ENCODE data around the gene SP6. TPM values are rescaled to one million over a fixed set of nuclear protein-coding genes. Genes with fewer than 3 reads are reported as not detected.

Gene SP6
- 1 to 10 TPM in 1 of 8 experiments, under 1 TPM in 7; 0.11 to 1.1 (median 0.27) TPM for total RNA-seq

GRCh38 chr17:47850692-47851573, at the start of gene SP6:
Gene SP6 (minus strand): TSS chr17:47851163. CDS start chr17:47848429, 2,734 bp downstream.
- 0 to 73% (median 2%) methylated on average over 1 to 6 of the region's 71 CpGs; no CpG with 5 or more reads in 6 of the 10 experiments for WGBS, 10 experiments
- in situ Hi-C loops (cut with MboI; ENCODE audit: low pct_unique_long_range_greater_than_20kb in 2 of 9, low sequenced_read_pairs in 9 of 9, unreplicated experiment in 9 of 9), result no loop called here
- ATAC-seq (replicated peaks in 6 of 8), result peak; percentile 84 to 96 (median 94)
- H3K4me1 ChIP-seq (replicated peaks in 1 of 2), result peaks cover 3 to 6% of the 10 kb centered on the region in 2 donors
- no peak within 1 kb of the TSS for H3K27ac ChIP-seq
- peak within 1 kb of the TSS in 4 of 5 donors; percentile 11 to 25 (median 20) for H3K4me3 ChIP-seq

- no peak overlapping the region for H3K4me3 ChIP-seq
- in situ Hi-C loops (cut with MboI; ENCODE audit: low pct_unique_long_range_greater_than_20kb in 2 of 9, low sequenced_read_pairs in 9 of 9, unreplicated experiment in 9 of 9), result loop anchor here in 1 of 9 experiments (10.0 kb wide), 1 partner anchor 55 kb away; the partner anchor contains the start of gene SCRN2
- ATAC-seq (replicated peaks in 6 of 8), result no peak
- no peak overlapping the region for H3K27ac ChIP-seq
- 75 to 100% (median 94%) methylated on average over 1 to 5 of the region's 5 CpGs; no CpG with 5 or more reads in 4 of the 10 experiments for WGBS, 10 experiments
- H3K4me1 ChIP-seq (replicated peaks in 1 of 2), result peaks cover 8 to 9% of the 10 kb centered on the region in 2 donors
These were observed 48.7 kb upstream of the SP6 start for GRCh38 chr17:47899643-47900042.

- H3K27ac ChIP-seq, result no peak overlapping the region
- no peak overlapping the region for H3K4me3 ChIP-seq
- peaks cover 8 to 10% of the 10 kb centered on the region in 2 donors for H3K4me1 ChIP-seq (replicated peaks in 1 of 2)
- ATAC-seq (replicated peaks in 6 of 8), result no peak
- in situ Hi-C loops (cut with MboI; ENCODE audit: low pct_unique_long_range_greater_than_20kb in 2 of 9, low sequenced_read_pairs in 9 of 9, unreplicated experiment in 9 of 9), result loop anchor here in 1 of 9 experiments (10.0 kb wide), 1 partner anchor 53 kb away; the partner anchor contains the start of gene SCRN2
These were observed 47.3 kb upstream of the SP6 start for GRCh38 chr17:47898241-47898640.

- H3K4me1 ChIP-seq (replicated peaks in 1 of 2), result peaks cover 8 to 10% of the 10 kb centered on the region in 2 donors
- in situ Hi-C loops (cut with MboI; ENCODE audit: low pct_unique_long_range_greater_than_20kb in 2 of 9, low sequenced_read_pairs in 9 of 9, unreplicated experiment in 9 of 9), result loop anchor here in 1 of 9 experiments (10.0 kb wide), 1 partner anchor 53 kb away; the partner anchor contains the start of gene SCRN2
- ATAC-seq (replicated peaks in 6 of 8), result no peak
- WGBS, 10 experiments, result 73 to 100% (median 81%) methylated on average over 2 to 5 of the region's 5 CpGs
- peak overlapping the region in 1 of 5 donors; percentile 90 for H3K4me3 ChIP-seq
- no peak overlapping the region for H3K27ac ChIP-seq
These were observed 46.6 kb upstream of the SP6 start for GRCh38 chr17:47897561-47897960.

GRCh38 chr17:47896672-47897490, 45.9 kb upstream of the SP6 start:
- WGBS, 10 experiments, result 0 to 31% (median 6%) methylated on average over 2 to 16 of the region's 22 CpGs; no CpG with 5 or more reads in 1 of the 10 experiments
- H3K27ac ChIP-seq, result peak overlapping the region; percentile 99 to 100
- H3K4me1 ChIP-seq (replicated peaks in 1 of 2), result peaks cover 8 to 10% of the 10 kb centered on the region in 2 donors
- no peak for ATAC-seq (replicated peaks in 6 of 8)
- in situ Hi-C loops (cut with MboI; ENCODE audit: low pct_unique_long_range_greater_than_20kb in 2 of 9, low sequenced_read_pairs in 9 of 9, unreplicated experiment in 9 of 9), result loop anchor here in 1 of 9 experiments (10.0 kb wide), 1 partner anchor 52 kb away; the partner anchor contains the start of gene SCRN2
- H3K4me3 ChIP-seq, result peak overlapping the region; percentile 87 to 97 (median 90)

- in situ Hi-C loops (cut with MboI; ENCODE audit: low pct_unique_long_range_greater_than_20kb in 2 of 9, low sequenced_read_pairs in 9 of 9, unreplicated experiment in 9 of 9), result loop anchor here in 1 of 9 experiments (10.0 kb wide), 1 partner anchor 51 kb away; the partner anchor contains the start of gene SCRN2
- Histone ChIP-seq H3K4me1 (replicated peaks in 1 of 2) (peaks cover 8 to 10% of the 10 kb centered on the region in 2 donors), H3K27ac (peak within 1 kb of the TSS; percentile 99 to 100), H3K4me3 (peak within 1 kb of the TSS; percentile 87 to 97 (median 93))
- ATAC-seq (replicated peaks in 6 of 8), result peak; percentile 88 to 94 (median 94)
- 0 to 1% (median 0%) methylated on average over 2 to 14 of the region's 70 CpGs; no CpG with 5 or more reads in 5 of the 10 experiments for WGBS, 10 experiments
These were observed 45.1 kb upstream of the SP6 start, which contains the start of gene SP2 for GRCh38 chr17:47895856-47896671. Gene SP2 (plus strand): TSS chr17:47896236. CDS start chr17:47896287, 51 bp downstream.

GRCh38 chr17:47895347-47895855, 44.4 kb upstream of the SP6 start:
- Histone ChIP-seq H3K4me1 (replicated peaks in 1 of 2) (peaks cover 8 to 10% of the 10 kb centered on the region in 2 donors), H3K27ac (peak overlapping the region; percentile 13 to 61), H3K4me3 (peak overlapping the region; percentile 65 to 93 (median 76))
- peak in 3 of 8 experiments; percentile 3 to 9 (median 9) for ATAC-seq (replicated peaks in 6 of 8)
- WGBS, 10 experiments, result 0 to 10% (median 0%) methylated on average over 1 to 10 of the region's 25 CpGs; no CpG with 5 or more reads in 5 of the 10 experiments
- in situ Hi-C loops (cut with MboI; ENCODE audit: low pct_unique_long_range_greater_than_20kb in 2 of 9, low sequenced_read_pairs in 9 of 9, unreplicated experiment in 9 of 9), result loop anchor here in 1 of 9 experiments (10.0 kb wide), 1 partner anchor 51 kb away; the partner anchor contains the start of gene SCRN2

- no peak for ATAC-seq (replicated peaks in 6 of 8)
- Histone ChIP-seq H3K27ac (peak overlapping the region in 1 of 2 donors; percentile 61), H3K4me1 (replicated peaks in 1 of 2) (peaks cover 8 to 10% of the 10 kb centered on the region in 2 donors), H3K4me3 (peak overlapping the region; percentile 65 to 93 (median 76))
- in situ Hi-C loops (cut with MboI; ENCODE audit: low pct_unique_long_range_greater_than_20kb in 2 of 9, low sequenced_read_pairs in 9 of 9, unreplicated experiment in 9 of 9), result loop anchor here in 2 of 9 experiments (5.0 to 10.0 kb wide), 2 partner anchors 50 to 52 kb away; partner anchors contain the start of gene SCRN2 (in 2 of the 2)
- 32 to 64% (median 52%) methylated on average over 2 to 10 of the region's 11 CpGs for WGBS, 10 experiments
These were observed 43.8 kb upstream of the SP6 start for GRCh38 chr17:47894498-47895346.

GRCh38 chr17:47891545-47892088, 40.7 kb upstream of the SP6 start:
- Histone ChIP-seq H3K4me1 (replicated peaks in 1 of 2) (peaks cover 4 to 5% of the 10 kb centered on the region in 2 donors), H3K27ac (no peak overlapping the region), H3K4me3 (no peak overlapping the region)
- ATAC-seq (replicated peaks in 6 of 8), result no peak
- in situ Hi-C loops (cut with MboI; ENCODE audit: low pct_unique_long_range_greater_than_20kb in 2 of 9, low sequenced_read_pairs in 9 of 9, unreplicated experiment in 9 of 9), result loop anchor here in 2 of 9 experiments (5.0 to 10.0 kb wide), 2 partner anchors 47 to 49 kb away; partner anchors contain the start of gene SCRN2 (in 2 of the 2)
- WGBS, 10 experiments, result 46 to 87% (median 80%) methylated on average over 1 to 3 of the region's 4 CpGs; no CpG with 5 or more reads in 2 of the 10 experiments

GRCh38 chr17:47889734-47890529, 39.0 kb upstream of the SP6 start:
- 0 to 93% (median 40%) methylated on average over 1 to 10 of the region's 11 CpGs; no CpG with 5 or more reads in 3 of the 10 experiments for WGBS, 10 experiments
- in situ Hi-C loops (cut with MboI; ENCODE audit: low pct_unique_long_range_greater_than_20kb in 2 of 9, low sequenced_read_pairs in 9 of 9, unreplicated experiment in 9 of 9), result loop anchor here in 3 of 9 experiments (5.0 to 10.0 kb wide), 2 partner anchors 45 to 48 kb away; partner anchors contain the start of gene SCRN2 (in 3 of the 3)

More at GRCh38 chr17:47889734-47890529, 39.0 kb upstream of the SP6 start:
- H3K4me1 ChIP-seq (replicated peaks in 1 of 2), result peaks cover 3 to 4% of the 10 kb centered on the region in 2 donors
- ATAC-seq (replicated peaks in 6 of 8), result peak; percentile 94 to 100 (median 96)
- H3K4me3 ChIP-seq, result no peak overlapping the region
- no peak overlapping the region for H3K27ac ChIP-seq

Measured in motor neuron (in vitro differentiated cells).